Activated CD4-positive, alpha-beta T cell treated with anti-CD3 and anti-CD28 coated beads, Interleukin-2, amount 50 U/mL, for 16 hours (primary cell): ENCODE results near the gene TMIGD2.
"Not testable (repeated sequence)": the region's sequence is repeated elsewhere in the genome, so short reads cannot be mapped to it uniquely, and the experiment has no call there.

Experiments used
- DNase-seq: peaks from one replicate; pipeline ENCODE4 v3.0.0-alpha.2; 2020

TMIGD2 gene

DNA sequence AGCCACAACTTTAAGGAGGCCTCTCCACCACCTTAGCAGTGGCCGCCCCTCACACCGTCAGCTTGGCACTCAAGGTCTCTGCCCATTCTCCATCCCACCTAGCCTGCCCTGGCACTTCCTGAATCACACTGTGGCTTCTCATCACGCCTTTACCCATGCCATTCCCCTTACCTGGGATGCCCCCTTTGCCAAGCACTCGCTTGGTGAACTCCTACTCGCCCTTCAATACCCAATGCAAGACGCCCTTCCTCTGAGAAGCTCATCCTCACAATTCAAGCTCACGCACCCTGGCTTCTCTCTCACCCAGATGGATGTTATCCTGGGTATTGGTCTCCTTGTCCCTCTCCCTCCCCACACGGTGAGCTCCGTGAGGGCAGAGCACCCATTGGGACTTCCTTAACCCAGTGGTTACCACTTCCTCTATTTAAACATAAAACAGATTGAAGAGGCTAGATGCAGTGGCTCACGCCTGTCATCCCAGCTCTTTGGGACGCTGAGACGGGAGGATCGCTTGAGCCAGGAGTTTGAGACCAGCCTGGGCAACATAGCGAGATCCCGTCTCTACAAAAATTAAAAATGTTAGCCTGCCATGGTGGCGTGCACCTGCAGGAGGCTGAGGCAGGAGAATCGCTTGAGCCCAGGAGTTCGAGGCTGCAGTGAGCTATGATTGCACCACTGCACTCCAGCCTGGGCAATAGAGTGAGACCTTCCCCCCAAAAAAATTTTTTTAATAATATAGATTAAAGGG, 35.8 kb downstream of the TMIGD2 start:
- DNase-seq: no peak

DNA sequence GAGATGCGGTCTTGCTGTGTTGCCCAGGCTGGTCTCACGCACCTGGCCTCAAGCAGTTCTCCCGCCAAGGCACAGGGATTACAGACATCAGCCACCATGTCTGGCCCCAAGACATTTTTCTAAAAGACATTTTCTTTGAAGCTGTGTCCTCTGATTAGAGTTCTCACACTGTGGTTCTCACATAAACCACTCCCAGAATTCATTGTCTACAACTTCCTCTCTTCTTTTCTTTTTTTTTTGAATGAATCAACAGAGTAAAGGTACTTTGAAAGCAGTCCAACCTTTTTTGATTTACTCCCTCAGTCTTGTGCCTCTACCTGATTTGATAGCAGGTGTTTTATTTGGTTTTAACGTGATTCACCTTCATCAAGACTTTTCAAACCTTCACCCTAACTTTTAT, 37.4 kb downstream of the TMIGD2 start:
- DNase-seq: no peak

DNA sequence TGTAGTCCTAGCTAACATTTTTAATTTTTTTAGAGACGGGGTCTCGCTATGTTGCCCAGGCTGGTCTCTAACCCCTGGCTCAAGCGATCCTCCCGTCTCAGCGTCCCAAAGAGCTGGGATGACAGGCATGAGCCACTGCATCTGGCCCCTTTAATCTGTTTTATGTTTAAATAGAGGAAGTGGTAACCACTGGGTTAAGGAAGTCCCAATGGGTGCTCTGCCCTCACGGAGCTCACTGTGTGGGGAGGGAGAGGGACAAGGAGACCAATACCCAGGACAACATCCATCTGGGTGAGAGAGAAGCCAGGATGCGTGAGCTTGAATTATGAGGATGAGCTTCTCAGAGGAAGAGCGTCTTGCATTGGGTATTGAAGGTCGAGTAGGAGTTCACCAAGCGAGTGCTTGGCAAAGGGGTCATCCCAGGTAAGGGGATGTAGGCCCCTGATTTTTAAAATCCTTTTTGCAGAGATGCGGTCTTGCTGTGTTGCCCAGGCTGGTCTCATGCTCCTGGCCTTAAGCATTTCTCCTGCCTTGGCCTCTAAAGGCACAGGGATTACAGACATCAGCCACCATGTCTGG, 41.5 kb downstream of the TMIGD2 start:
- DNase-seq: no peak

DNA sequence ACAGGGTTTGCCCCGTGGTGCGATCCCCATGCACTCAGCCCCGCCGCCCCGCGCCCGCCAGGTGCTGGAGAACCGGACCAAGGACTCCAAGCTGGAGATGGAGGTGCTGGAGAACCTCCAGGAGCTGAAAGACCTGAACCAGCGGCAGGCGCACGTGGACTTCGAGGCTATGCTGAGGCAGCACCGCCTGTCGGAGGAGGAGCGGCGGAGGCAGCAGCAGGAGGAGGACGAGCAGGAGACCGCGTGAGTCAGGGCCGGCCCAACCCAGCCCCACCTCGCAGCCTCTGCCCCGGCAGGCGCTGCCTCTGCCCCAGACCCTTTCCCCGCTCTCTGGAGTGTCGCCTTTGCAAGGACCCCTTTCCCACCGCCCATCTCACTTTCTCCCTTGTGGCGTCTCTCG, 44.0 kb downstream of the TMIGD2 start:
- no peak for DNase-seq

DNA sequence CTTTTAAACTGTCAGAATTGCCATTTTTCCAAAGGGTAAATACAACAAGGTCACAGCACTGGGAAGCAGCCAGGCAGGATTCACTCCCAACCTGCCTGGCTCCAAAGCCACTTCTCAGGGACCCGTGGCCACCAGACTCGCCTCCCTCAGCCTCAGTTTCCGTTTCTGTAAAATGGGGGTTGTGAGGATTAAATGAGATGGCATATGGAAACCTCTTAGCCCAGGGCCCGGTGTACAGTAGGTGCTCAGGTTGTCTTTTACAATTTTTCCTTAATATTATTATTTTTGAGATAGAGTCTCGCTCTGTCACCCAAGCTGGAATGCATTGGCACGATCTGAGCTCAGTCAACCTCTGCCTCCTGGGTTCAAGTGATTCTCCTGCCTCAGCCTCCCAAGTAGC, 45.2 kb downstream of the TMIGD2 start:
- DNase-seq: no peak

DNA sequence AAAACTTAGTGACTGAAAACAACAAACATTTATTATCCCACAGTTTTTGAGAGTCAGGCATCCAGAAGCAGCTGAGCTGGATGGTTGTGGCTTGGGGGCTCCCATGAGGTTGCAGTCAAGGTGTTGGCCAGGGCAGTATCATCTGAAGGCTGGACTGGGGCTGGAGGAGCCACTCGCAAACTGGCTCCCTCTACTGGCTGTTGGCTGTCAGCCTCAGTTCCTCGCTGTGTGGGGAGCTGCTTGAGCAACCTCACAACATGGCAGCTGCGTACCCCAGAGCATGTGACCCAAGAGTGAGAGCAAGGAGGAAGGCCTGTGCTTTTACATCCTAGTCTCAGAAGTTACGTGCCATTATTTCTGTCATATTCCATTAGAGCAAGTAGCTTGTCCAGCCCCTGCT, 45.6 kb downstream of the TMIGD2 start:
- no peak for DNase-seq

GRCh38 chr19:4246767-4247593, 55.2 kb downstream of the TMIGD2 start, which contains the start of gene YJU2:
Gene YJU2 (plus strand): TSS chr19:4247080. CDS start chr19:4247147, 67 bp downstream.
- DNase-seq: peak; percentile 99

DNA sequence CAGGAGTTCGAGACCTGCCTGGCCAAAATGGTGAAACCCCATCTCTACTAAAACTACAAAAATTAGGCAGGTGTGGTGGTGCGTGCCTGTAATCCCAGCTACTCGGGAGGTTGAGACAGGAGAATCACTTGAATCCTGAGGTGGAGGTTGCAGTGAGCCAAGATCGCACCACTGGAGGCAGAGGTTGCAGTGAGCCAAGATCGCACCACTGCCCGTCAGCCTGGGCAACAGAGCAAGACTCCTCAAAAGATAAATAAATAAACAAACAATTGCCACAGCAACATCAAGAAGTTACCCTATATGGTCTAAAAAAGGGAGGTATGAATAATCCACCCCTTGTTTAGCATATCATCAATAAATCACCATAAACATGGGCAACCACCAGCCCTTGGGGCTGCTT, 56.3 kb downstream of the TMIGD2 start:
- DNase-seq: not testable (repeated sequence)
